HL-60 (cell line): ENCODE measurements around the gene NALCN.
"Not testable (repeated sequence)": the region's sequence is repeated elsewhere in the genome, so short reads cannot be mapped to it uniquely, and the experiment has no call there.

ENCODE experiments used
- TF ChIP-seq, protein P1 (sequence below): IDR thresholded peaks from one replicate; pipeline ENCODE4 v1.5.1; 2011; ENCODE audit warnings: low read length, control low read depth, inconsistent platforms; ENCODE audit not compliant: insufficient read depth
- TF ChIP-seq, protein P2 (sequence below): IDR thresholded peaks from 2 replicates; pipeline ENCODE4 v1.6.1; 2012; ENCODE audit warnings: low read depth; ENCODE audit not compliant: insufficient replicate concordance

DNA sequence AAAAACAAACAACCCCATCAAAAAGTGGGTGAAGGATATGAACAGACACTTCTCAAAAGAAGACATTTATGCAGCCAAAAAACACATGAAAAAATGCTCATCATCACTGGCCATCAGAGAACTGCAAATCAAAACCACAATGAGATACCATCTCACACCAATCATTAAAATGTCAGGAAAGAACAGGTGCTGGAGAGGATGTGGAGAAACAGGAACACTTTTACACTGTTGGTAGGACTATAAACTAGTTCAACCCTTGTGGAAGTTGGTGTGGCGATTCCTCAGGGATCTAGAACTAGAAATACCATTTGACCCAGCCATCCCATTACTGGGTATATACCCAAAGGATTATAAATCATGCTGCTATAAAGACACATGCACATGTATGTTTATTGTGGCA lies 102.8 kb downstream of the NALCN start:
- TF ChIP-seq, protein P1, sequence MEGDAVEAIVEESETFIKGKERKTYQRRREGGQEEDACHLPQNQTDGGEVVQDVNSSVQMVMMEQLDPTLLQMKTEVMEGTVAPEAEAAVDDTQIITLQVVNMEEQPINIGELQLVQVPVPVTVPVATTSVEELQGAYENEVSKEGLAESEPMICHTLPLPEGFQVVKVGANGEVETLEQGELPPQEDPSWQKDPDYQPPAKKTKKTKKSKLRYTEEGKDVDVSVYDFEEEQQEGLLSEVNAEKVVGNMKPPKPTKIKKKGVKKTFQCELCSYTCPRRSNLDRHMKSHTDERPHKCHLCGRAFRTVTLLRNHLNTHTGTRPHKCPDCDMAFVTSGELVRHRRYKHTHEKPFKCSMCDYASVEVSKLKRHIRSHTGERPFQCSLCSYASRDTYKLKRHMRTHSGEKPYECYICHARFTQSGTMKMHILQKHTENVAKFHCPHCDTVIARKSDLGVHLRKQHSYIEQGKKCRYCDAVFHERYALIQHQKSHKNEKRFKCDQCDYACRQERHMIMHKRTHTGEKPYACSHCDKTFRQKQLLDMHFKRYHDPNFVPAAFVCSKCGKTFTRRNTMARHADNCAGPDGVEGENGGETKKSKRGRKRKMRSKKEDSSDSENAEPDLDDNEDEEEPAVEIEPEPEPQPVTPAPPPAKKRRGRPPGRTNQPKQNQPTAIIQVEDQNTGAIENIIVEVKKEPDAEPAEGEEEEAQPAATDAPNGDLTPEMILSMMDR, result not testable (repeated sequence)
- TF ChIP-seq, protein P2, sequence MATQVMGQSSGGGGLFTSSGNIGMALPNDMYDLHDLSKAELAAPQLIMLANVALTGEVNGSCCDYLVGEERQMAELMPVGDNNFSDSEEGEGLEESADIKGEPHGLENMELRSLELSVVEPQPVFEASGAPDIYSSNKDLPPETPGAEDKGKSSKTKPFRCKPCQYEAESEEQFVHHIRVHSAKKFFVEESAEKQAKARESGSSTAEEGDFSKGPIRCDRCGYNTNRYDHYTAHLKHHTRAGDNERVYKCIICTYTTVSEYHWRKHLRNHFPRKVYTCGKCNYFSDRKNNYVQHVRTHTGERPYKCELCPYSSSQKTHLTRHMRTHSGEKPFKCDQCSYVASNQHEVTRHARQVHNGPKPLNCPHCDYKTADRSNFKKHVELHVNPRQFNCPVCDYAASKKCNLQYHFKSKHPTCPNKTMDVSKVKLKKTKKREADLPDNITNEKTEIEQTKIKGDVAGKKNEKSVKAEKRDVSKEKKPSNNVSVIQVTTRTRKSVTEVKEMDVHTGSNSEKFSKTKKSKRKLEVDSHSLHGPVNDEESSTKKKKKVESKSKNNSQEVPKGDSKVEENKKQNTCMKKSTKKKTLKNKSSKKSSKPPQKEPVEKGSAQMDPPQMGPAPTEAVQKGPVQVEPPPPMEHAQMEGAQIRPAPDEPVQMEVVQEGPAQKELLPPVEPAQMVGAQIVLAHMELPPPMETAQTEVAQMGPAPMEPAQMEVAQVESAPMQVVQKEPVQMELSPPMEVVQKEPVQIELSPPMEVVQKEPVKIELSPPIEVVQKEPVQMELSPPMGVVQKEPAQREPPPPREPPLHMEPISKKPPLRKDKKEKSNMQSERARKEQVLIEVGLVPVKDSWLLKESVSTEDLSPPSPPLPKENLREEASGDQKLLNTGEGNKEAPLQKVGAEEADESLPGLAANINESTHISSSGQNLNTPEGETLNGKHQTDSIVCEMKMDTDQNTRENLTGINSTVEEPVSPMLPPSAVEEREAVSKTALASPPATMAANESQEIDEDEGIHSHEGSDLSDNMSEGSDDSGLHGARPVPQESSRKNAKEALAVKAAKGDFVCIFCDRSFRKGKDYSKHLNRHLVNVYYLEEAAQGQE, result not testable (repeated sequence)
